GM23338 (cell line): ENCODE data around the gene PXMP4. TPM values are rescaled to one million over a fixed set of nuclear protein-coding genes. Genes with fewer than 3 reads are reported as not detected.
A peak's percentile ranks its signal among the peaks of the same experiment; 100 is the strongest.

Source experiments
- ATAC-seq: fragments of 200-7000 bp; cut with Tn5 transposase; 3 replicates; pipeline ENCODE4 v1.9.1; 2020
- DNase-seq: peaks from one replicate; pipeline ENCODE4 v3.0.0-alpha.2; 2015; ENCODE audit warnings: low spot score
- H2AFZ ChIP-seq: fragments of 200-600 bp; sonication (generic); 2 replicates; pipeline ENCODE4 v1.8.0; 2016; ENCODE audit warnings: antibody characterized with exemption, mild to moderate bottlenecking, moderate library complexity
- H3F3A ChIP-seq: fragments of 200-600 bp; sonication (generic); replicated peaks from 2 replicates; pipeline ENCODE4 v1.8.0; 2017; ENCODE audit warnings: antibody characterized with exemption, mixed run types, low read depth
- H3K27ac ChIP-seq: fragments of 200-600 bp; sonication (generic); 2 replicates; pipeline ENCODE4 v1.6.1; 2016; ENCODE audit warnings: low read depth
- H3K27me3 ChIP-seq: fragments of 200-600 bp; sonication (generic); 2 replicates; pipeline ENCODE4 v1.8.0; 2016; ENCODE audit warnings: mild to moderate bottlenecking, mixed run types, moderate library complexity; ENCODE audit not compliant: insufficient read depth
- H3K36me3 ChIP-seq: fragments of 200-600 bp; sonication (generic); 2 replicates; pipeline ENCODE4 v1.8.0; 2016; ENCODE audit warnings: mild to moderate bottlenecking; ENCODE audit not compliant: insufficient read depth
- H3K4me1 ChIP-seq: fragments of 200-600 bp; sonication (generic); 2 replicates; pipeline ENCODE4 v1.8.0; 2016; ENCODE audit warnings: mild to moderate bottlenecking, moderate library complexity; ENCODE audit not compliant: insufficient read depth
- H3K4me2 ChIP-seq: fragments of 200-600 bp; sonication (generic); 2 replicates; pipeline ENCODE4 v1.7.1; 2017; ENCODE audit warnings: mixed run types
- H3K4me3 ChIP-seq: fragments of 200-600 bp; sonication (generic); 2 replicates; pipeline ENCODE4 v1.6.1; 2016; ENCODE audit warnings: mixed run types
- H3K79me2 ChIP-seq: fragments of 200-600 bp; sonication (generic); replicated peaks from 2 replicates; pipeline ENCODE4 v1.8.0; 2017; ENCODE audit warnings: mild to moderate bottlenecking; ENCODE audit not compliant: insufficient read depth
- H3K9me2 ChIP-seq: fragments of 200-600 bp; sonication (generic); 2 replicates; pipeline ENCODE4 v1.8.0; 2017; ENCODE audit not compliant: insufficient read depth
- H4K20me1 ChIP-seq: fragments of 200-600 bp; sonication (generic); replicated peaks from 2 replicates; pipeline ENCODE4 v1.8.0; 2017; ENCODE audit warnings: mild to moderate bottlenecking; ENCODE audit not compliant: insufficient read depth
- H3K27ac Mint-ChIP-seq: 2 replicates; pipeline ENCODE4 v1.8.0; 2020; ENCODE audit warnings: inconsistent platforms, mild to moderate bottlenecking, moderate library complexity, mixed read lengths
- H3K27me3 Mint-ChIP-seq: 3 replicates; pipeline ENCODE4 v1.8.0; 2022; ENCODE audit warnings: low read depth, mild to moderate bottlenecking, moderate library complexity, mixed read lengths, inconsistent platforms; ENCODE audit not compliant: insufficient read depth, poor library complexity
- H3K36me3 Mint-ChIP-seq: 3 replicates; pipeline ENCODE4 v1.8.0; 2021; ENCODE audit warnings: low read depth, mild to moderate bottlenecking, inconsistent platforms, moderate library complexity, mixed read lengths
- H3K4me1 Mint-ChIP-seq: 3 replicates; pipeline ENCODE4 v1.8.0; 2020; ENCODE audit warnings: mild to moderate bottlenecking, inconsistent platforms, mixed read lengths
- H3K4me3 Mint-ChIP-seq: 3 replicates; pipeline ENCODE4 v1.8.0; 2021; ENCODE audit warnings: moderate library complexity, mild to moderate bottlenecking, inconsistent platforms, mixed read lengths
- H3K9me3 Mint-ChIP-seq: 3 replicates; pipeline ENCODE4 v1.8.0; 2020; ENCODE audit warnings: moderate library complexity, mild to moderate bottlenecking, inconsistent platforms, mixed read lengths
- CREB1 ChIP-seq: fragments of 250-450 bp; sonication (Bioruptor Pico); IDR thresholded peaks from 2 replicates; pipeline ENCODE4 v1.5.0; 2020; ENCODE audit warnings: low read depth, mild to moderate bottlenecking, moderate library complexity
- EZH2 ChIP-seq: fragments of 200-600 bp; sonication (generic); IDR thresholded peaks from one replicate; pipeline ENCODE4 v1.8.0; 2017; ENCODE audit warnings: antibody characterized with exemption, mild to moderate bottlenecking, low read depth; ENCODE audit not compliant: unreplicated experiment
- EZH2phosphoT487 ChIP-seq: fragments of 200-600 bp; sonication (generic); IDR thresholded peaks from one replicate; pipeline ENCODE4 v1.8.1; 2018; ENCODE audit warnings: antibody characterized with exemption; ENCODE audit not compliant: unreplicated experiment
- JUNB ChIP-seq: IDR thresholded peaks from one replicate; pipeline ENCODE4 v1.6.1; 2016; ENCODE audit warnings: antibody characterized with exemption; ENCODE audit not compliant: unreplicated experiment
- NANOG ChIP-seq: IDR thresholded peaks from 2 replicates; pipeline ENCODE4 v1.6.1; 2016; ENCODE audit warnings: antibody characterized with exemption, borderline replicate concordance
- POLR2AphosphoS5 ChIP-seq: IDR thresholded peaks from 2 replicates; pipeline ENCODE4 v1.6.1; 2016; ENCODE audit warnings: antibody characterized with exemption, low read depth
- REST ChIP-seq: IDR thresholded peaks from one replicate; pipeline ENCODE4 v1.6.1; 2018; ENCODE audit warnings: antibody characterized with exemption; ENCODE audit not compliant: unreplicated experiment
- STAT1 ChIP-seq: IDR thresholded peaks from one replicate; pipeline ENCODE4 v1.6.1; 2016; ENCODE audit warnings: antibody characterized with exemption; ENCODE audit not compliant: unreplicated experiment
- ZNF114 ChIP-seq: fragments of 250-450 bp; sonication (Bioruptor Pico); IDR thresholded peaks from 2 replicates; pipeline ENCODE4 v1.5.0; 2020; ENCODE audit warnings: mild to moderate bottlenecking, moderate library complexity
- ZNF331 ChIP-seq: fragments of 250-450 bp; sonication (Bioruptor Pico); IDR thresholded peaks from 2 replicates; pipeline ENCODE4 v1.5.0; 2020; ENCODE audit warnings: low read depth, mild to moderate bottlenecking, moderate library complexity
- polyA plus RNA-seq: library from polyadenylated mRNA; unstranded; fragments of >200 nt; fragmentation: Nextera tagmentation; extraction: Ambion mirVana; gene quantifications from 2 replicates; pipeline ENCODE4 v1.2.1, GENCODE V29; 2016
- total RNA-seq: library from RNA; depleted of rRNA; stranded (reverse); fragments of >200 nt; shearing (Covaris generic); gene quantifications from 2 replicates; pipeline ENCODE4 v1.2.3, GENCODE V29; 2014
- TF ChIP-seq, protein P1 (sequence below): IDR thresholded peaks from 2 replicates; pipeline ENCODE4 v1.6.1; 2016; ENCODE audit warnings: antibody characterized with exemption
- TF ChIP-seq, protein P2 (sequence below), 2 experiments: fragments of 200-600 bp in 1 of 2; sonication (generic) in 1 of 2; conservative IDR thresholded peaks; 2 replicates each; pipeline versions ENCODE4 v1.5.1 to v1.6.1; 2016 to 2017; ENCODE audit warnings: antibody characterized with exemption in 2 of 2, low read depth in 2 of 2, mild to moderate bottlenecking in 2 of 2, moderate library complexity in 1 of 2
- TF ChIP-seq, protein P3 (sequence below): fragments of 250-450 bp; sonication (Bioruptor Pico); IDR thresholded peaks from 2 replicates; pipeline ENCODE4 v1.5.0; 2020; ENCODE audit warnings: mild to moderate bottlenecking, moderate library complexity

PXMP4 gene
- total and polyA plus RNA-seq, 2 experiments from 2014 or later, result 1.2 to 3.5 TPM

- H3F3A ChIP-seq, result 0 out of 2 replicates have a peak, but pooled peaks cover 3% of the 10 kb centered on the region
- H3K4me1 ChIP-seq, result peaks cover 13% of the 10 kb centered on the region
- no peaks in the 10 kb centered on the region for H3K27me3 ChIP-seq
- no peak overlapping the region for H3K4me3 ChIP-seq
- no peak overlapping the region for H3K4me2 ChIP-seq
- Mint-ChIP-seq H3K36me3 (no peaks in the 10 kb centered on the region; the same call in 2 of the 3 replicates), H3K27me3 (peaks cover 10% of the 10 kb centered on the region), H3K9me3 (no peaks in the 10 kb centered on the region), H3K4me1 (peaks cover 16% of the 10 kb centered on the region), H3K27ac (no peak overlapping the region; the same call in 1 of the 2 replicates), H3K4me3 (no peak overlapping the region)
- DNase-seq, result no peak
- peak overlapping the region; percentile 80; the same call in 1 of the 2 replicates for H3K27ac ChIP-seq
- no peaks in the 10 kb centered on the region; the same call in 1 of the 2 replicates for H3K9me2 ChIP-seq
- no peak overlapping the region for H2AFZ ChIP-seq
- no peaks in the 10 kb centered on the region for H4K20me1 ChIP-seq
- ATAC-seq, result no peak
- no peaks in the 10 kb centered on the region for H3K79me2 ChIP-seq
- H3K36me3 ChIP-seq, result no peaks in the 10 kb centered on the region
- TF ChIP-seq ZNF114 (CRISPR knock-in tag), result no peak
- TF ChIP-seq, protein P1, sequence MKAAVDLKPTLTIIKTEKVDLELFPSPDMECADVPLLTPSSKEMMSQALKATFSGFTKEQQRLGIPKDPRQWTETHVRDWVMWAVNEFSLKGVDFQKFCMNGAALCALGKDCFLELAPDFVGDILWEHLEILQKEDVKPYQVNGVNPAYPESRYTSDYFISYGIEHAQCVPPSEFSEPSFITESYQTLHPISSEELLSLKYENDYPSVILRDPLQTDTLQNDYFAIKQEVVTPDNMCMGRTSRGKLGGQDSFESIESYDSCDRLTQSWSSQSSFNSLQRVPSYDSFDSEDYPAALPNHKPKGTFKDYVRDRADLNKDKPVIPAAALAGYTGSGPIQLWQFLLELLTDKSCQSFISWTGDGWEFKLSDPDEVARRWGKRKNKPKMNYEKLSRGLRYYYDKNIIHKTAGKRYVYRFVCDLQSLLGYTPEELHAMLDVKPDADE, result no peak
- TF ChIP-seq, protein P2, sequence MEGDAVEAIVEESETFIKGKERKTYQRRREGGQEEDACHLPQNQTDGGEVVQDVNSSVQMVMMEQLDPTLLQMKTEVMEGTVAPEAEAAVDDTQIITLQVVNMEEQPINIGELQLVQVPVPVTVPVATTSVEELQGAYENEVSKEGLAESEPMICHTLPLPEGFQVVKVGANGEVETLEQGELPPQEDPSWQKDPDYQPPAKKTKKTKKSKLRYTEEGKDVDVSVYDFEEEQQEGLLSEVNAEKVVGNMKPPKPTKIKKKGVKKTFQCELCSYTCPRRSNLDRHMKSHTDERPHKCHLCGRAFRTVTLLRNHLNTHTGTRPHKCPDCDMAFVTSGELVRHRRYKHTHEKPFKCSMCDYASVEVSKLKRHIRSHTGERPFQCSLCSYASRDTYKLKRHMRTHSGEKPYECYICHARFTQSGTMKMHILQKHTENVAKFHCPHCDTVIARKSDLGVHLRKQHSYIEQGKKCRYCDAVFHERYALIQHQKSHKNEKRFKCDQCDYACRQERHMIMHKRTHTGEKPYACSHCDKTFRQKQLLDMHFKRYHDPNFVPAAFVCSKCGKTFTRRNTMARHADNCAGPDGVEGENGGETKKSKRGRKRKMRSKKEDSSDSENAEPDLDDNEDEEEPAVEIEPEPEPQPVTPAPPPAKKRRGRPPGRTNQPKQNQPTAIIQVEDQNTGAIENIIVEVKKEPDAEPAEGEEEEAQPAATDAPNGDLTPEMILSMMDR (conservative IDR thresholded peaks at IDR 0.05; ENCODE audit: low read depth in 2 of 2), result no peak
- no peak for TF ChIP-seq ZNF331
- TF ChIP-seq, protein P3, sequence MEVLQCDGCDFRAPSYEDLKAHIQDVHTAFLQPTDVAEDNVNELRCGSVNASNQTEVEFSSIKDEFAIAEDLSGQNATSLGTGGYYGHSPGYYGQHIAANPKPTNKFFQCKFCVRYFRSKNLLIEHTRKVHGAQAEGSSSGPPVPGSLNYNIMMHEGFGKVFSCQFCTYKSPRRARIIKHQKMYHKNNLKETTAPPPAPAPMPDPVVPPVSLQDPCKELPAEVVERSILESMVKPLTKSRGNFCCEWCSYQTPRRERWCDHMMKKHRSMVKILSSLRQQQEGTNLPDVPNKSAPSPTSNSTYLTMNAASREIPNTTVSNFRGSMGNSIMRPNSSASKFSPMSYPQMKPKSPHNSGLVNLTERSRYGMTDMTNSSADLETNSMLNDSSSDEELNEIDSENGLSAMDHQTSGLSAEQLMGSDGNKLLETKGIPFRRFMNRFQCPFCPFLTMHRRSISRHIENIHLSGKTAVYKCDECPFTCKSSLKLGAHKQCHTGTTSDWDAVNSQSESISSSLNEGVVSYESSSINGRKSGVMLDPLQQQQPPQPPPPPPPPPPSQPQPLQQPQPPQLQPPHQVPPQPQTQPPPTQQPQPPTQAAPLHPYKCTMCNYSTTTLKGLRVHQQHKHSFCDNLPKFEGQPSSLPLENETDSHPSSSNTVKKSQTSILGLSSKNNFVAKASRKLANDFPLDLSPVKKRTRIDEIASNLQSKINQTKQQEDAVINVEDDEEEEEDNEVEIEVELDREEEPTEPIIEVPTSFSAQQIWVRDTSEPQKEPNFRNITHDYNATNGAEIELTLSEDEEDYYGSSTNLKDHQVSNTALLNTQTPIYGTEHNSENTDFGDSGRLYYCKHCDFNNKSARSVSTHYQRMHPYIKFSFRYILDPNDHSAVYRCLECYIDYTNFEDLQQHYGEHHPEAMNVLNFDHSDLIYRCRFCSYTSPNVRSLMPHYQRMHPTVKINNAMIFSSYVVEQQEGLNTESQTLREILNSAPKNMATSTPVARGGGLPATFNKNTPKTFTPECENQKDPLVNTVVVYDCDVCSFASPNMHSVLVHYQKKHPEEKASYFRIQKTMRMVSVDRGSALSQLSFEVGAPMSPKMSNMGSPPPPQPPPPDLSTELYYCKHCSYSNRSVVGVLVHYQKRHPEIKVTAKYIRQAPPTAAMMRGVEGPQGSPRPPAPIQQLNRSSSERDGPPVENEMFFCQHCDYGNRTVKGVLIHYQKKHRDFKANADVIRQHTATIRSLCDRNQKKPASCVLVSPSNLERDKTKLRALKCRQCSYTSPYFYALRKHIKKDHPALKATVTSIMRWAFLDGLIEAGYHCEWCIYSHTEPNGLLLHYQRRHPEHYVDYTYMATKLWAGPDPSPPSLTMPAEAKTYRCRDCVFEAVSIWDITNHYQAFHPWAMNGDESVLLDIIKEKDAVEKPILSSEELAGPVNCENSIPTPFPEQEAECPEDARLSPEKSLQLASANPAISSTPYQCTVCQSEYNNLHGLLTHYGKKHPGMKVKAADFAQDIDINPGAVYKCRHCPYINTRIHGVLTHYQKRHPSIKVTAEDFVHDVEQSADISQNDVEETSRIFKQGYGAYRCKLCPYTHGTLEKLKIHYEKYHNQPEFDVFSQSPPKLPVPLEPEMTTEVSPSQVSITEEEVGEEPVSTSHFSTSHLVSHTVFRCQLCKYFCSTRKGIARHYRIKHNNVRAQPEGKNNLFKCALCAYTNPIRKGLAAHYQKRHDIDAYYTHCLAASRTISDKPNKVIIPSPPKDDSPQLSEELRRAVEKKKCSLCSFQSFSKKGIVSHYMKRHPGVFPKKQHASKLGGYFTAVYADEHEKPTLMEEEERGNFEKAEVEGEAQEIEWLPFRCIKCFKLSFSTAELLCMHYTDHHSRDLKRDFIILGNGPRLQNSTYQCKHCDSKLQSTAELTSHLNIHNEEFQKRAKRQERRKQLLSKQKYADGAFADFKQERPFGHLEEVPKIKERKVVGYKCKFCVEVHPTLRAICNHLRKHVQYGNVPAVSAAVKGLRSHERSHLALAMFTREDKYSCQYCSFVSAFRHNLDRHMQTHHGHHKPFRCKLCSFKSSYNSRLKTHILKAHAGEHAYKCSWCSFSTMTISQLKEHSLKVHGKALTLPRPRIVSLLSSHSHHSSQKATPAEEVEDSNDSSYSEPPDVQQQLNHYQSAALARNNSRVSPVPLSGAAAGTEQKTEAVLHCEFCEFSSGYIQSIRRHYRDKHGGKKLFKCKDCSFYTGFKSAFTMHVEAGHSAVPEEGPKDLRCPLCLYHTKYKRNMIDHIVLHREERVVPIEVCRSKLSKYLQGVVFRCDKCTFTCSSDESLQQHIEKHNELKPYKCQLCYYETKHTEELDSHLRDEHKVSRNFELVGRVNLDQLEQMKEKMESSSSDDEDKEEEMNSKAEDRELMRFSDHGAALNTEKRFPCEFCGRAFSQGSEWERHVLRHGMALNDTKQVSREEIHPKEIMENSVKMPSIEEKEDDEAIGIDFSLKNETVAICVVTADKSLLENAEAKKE (CRISPR knock-in tag), result no peak
- no peak for TF ChIP-seq NANOG
- TF ChIP-seq CREB1 (CRISPR knock-in tag), result no peak
- no peak for TF ChIP-seq STAT1
- TF ChIP-seq JUNB, result no peak
- no peak for TF ChIP-seq EZH2phosphoT487
- no peak for TF ChIP-seq POLR2AphosphoS5
- TF ChIP-seq REST, result no peak
- no peak for TF ChIP-seq EZH2
Measured at GRCh38 chr20:33711446-33711738, 8.7 kb downstream of the PXMP4 start.
